H9 (cell line): ENCODE results near the gene EPHB3. TPM values are rescaled to one million over a fixed set of nuclear protein-coding genes. Genes with fewer than 3 reads are reported as not detected.

Experiments
- DNase-seq: peaks from one replicate; pipeline ENCODE4 v3.0.0-alpha.2; 2017
- H2AFZ ChIP-seq: one replicate; pipeline ENCODE4 v1.6.1; 2013; ENCODE audit warnings: mild to moderate bottlenecking, low read length, control low read depth, moderate library complexity
- H2AK5ac ChIP-seq: 2 replicates; pipeline ENCODE4 v1.6.1; 2013; ENCODE audit warnings: low read length, control low read depth, mixed read lengths; ENCODE audit not compliant: insufficient read length
- H2BK120ac ChIP-seq: one replicate; pipeline ENCODE4 v1.6.1; 2013; ENCODE audit warnings: low read depth, mild to moderate bottlenecking, low read length, control low read depth, inconsistent platforms; ENCODE audit not compliant: poor library complexity, severe bottlenecking
- H2BK12ac ChIP-seq: 2 replicates; pipeline ENCODE4 v1.6.1; 2013; ENCODE audit warnings: low read length, control low read depth, mixed read lengths, low read depth; ENCODE audit not compliant: insufficient read length
- H2BK15ac ChIP-seq: 2 replicates; pipeline ENCODE4 v1.6.1; 2013; ENCODE audit warnings: low read depth, low read length, control low read depth
- H2BK20ac ChIP-seq: one replicate; pipeline ENCODE4 v1.6.1; 2013; ENCODE audit warnings: low read depth, mild to moderate bottlenecking, low read length, control low read depth, inconsistent platforms; ENCODE audit not compliant: poor library complexity, severe bottlenecking
- H2BK5ac ChIP-seq: 2 replicates; pipeline ENCODE4 v1.6.1; 2013; ENCODE audit warnings: low read length, control low read depth, mixed read lengths; ENCODE audit not compliant: insufficient read length
- H3K14ac ChIP-seq: 2 replicates; pipeline ENCODE4 v1.6.1; 2013; ENCODE audit warnings: low read length, control low read depth; ENCODE audit not compliant: insufficient read depth
- H3K18ac ChIP-seq: 2 replicates; pipeline ENCODE4 v1.6.1; 2013; ENCODE audit warnings: low read depth, mild to moderate bottlenecking, mixed read lengths, low read length, control low read depth; ENCODE audit not compliant: insufficient read length
- H3K23ac ChIP-seq: 2 replicates; pipeline ENCODE4 v1.6.1; 2013; ENCODE audit warnings: low read length, control low read depth, mixed read lengths, low read depth; ENCODE audit not compliant: insufficient read length
- H3K23me2 ChIP-seq: 2 replicates; pipeline ENCODE4 v1.6.1; 2013; ENCODE audit warnings: low read depth, mild to moderate bottlenecking, mixed read lengths, low read length, control low read depth; ENCODE audit not compliant: insufficient read length, poor library complexity, severe bottlenecking
- H3K27ac ChIP-seq: 2 replicates; pipeline ENCODE4 v1.5.1; 2013; ENCODE audit warnings: low read length, control low read depth, mixed read lengths, low read depth; ENCODE audit not compliant: insufficient read length
- H3K27me3 ChIP-seq: 2 replicates; pipeline ENCODE4 v1.6.1; 2013; ENCODE audit warnings: low read length, control low read depth, inconsistent platforms; ENCODE audit not compliant: insufficient read depth
- H3K4ac ChIP-seq: 2 replicates; pipeline ENCODE4 v1.6.1; 2013; ENCODE audit warnings: low read depth, mild to moderate bottlenecking, control low read depth, inconsistent platforms, low read length, moderate library complexity
- H3K4me1 ChIP-seq: 2 replicates; pipeline ENCODE4 v1.6.1; 2013; ENCODE audit warnings: low read length, control low read depth, inconsistent platforms; ENCODE audit not compliant: insufficient read depth
- H3K4me2 ChIP-seq: 2 replicates; pipeline ENCODE4 v1.6.1; 2013; ENCODE audit warnings: low read length, control low read depth, mixed read lengths; ENCODE audit not compliant: insufficient read length, insufficient read depth
- H3K56ac ChIP-seq: 2 replicates; pipeline ENCODE4 v1.6.1; 2013; ENCODE audit warnings: low read depth, mild to moderate bottlenecking, mixed read lengths, low read length, control low read depth; ENCODE audit not compliant: insufficient read length
- H3K79me1 ChIP-seq: 2 replicates; pipeline ENCODE4 v1.6.1; 2013; ENCODE audit warnings: low read depth, mild to moderate bottlenecking, moderate library complexity, low read length, control low read depth, inconsistent platforms; ENCODE audit not compliant: insufficient read depth, poor library complexity, severe bottlenecking
- H3K79me2 ChIP-seq: 2 replicates; pipeline ENCODE4 v1.6.1; 2013; ENCODE audit warnings: low read length, control low read depth, inconsistent platforms; ENCODE audit not compliant: insufficient read depth
- H3K9ac ChIP-seq: 2 replicates; pipeline ENCODE4 v1.6.1; 2013; ENCODE audit warnings: low read length, control low read depth, mixed read lengths; ENCODE audit not compliant: insufficient read length; ENCODE audit errors: extremely low read depth
- H3K9me3 ChIP-seq: one replicate; pipeline ENCODE4 v1.6.1; 2013; ENCODE audit warnings: low read depth, low read length, inconsistent platforms; ENCODE audit not compliant: control insufficient read depth
- H3T11ph ChIP-seq: one replicate; pipeline ENCODE4 v1.6.1; 2013; ENCODE audit warnings: mild to moderate bottlenecking, low read length, control low read depth, inconsistent platforms
- H4K20me1 ChIP-seq: one replicate; pipeline ENCODE4 v1.6.1; 2013; ENCODE audit not compliant: control insufficient read depth, insufficient read length, insufficient read depth
- H4K5ac ChIP-seq: 2 replicates; pipeline ENCODE4 v1.6.1; 2013; ENCODE audit warnings: low read depth, mild to moderate bottlenecking, mixed read lengths, low read length, control low read depth; ENCODE audit not compliant: insufficient read length
- H4K8ac ChIP-seq: replicated peaks from 2 replicates; pipeline ENCODE4 v1.6.1; 2013; ENCODE audit warnings: low read length, control low read depth, mixed read lengths, low read depth; ENCODE audit not compliant: insufficient read length
- H4K91ac ChIP-seq: 2 replicates; pipeline ENCODE4 v1.6.1; 2013; ENCODE audit warnings: low read depth, mild to moderate bottlenecking, moderate library complexity, mixed read lengths, low read length, control low read depth; ENCODE audit not compliant: insufficient read length
- H3K27ac Mint-ChIP-seq, 3 experiments: 2 replicates in 2 of 3; 3 replicates in 1 of 3; pipeline ENCODE4 v1.8.0; 2020 to 2021; ENCODE audit warnings: mixed read lengths in 3 of 3, mild to moderate bottlenecking in 1 of 3, moderate library complexity in 1 of 3
- H3K27me3 Mint-ChIP-seq: 2 replicates; pipeline ENCODE4 v1.8.0; 2021; ENCODE audit warnings: low read depth, mild to moderate bottlenecking, moderate library complexity, mixed read lengths
- H3K36me3 Mint-ChIP-seq, 3 experiments: 2 replicates in 2 of 3; 3 replicates in 1 of 3; pipeline ENCODE4 v1.8.0; 2020 to 2021; ENCODE audit warnings: low read depth in 3 of 3, mixed read lengths in 3 of 3; ENCODE audit not compliant: insufficient read depth in 1 of 3
- H3K4me1 Mint-ChIP-seq, 2 experiments: 2 replicates each; pipeline ENCODE4 v1.8.0; 2020; ENCODE audit warnings: mixed read lengths in 2 of 2
- H3K4me3 Mint-ChIP-seq, 2 experiments: 2 replicates in 1 of 2; 3 replicates in 1 of 2; pipeline ENCODE4 v1.8.0; 2020 to 2021; ENCODE audit warnings: mild to moderate bottlenecking in 2 of 2, mixed read lengths in 2 of 2, moderate library complexity in 1 of 2
- H3K9me3 Mint-ChIP-seq, 2 experiments: 2 replicates in 1 of 2; 3 replicates in 1 of 2; pipeline ENCODE4 v1.8.0; 2020; ENCODE audit warnings: mild to moderate bottlenecking in 2 of 2, mixed read lengths in 2 of 2, moderate library complexity in 1 of 2
- WGBS: extraction: QIAGEN DNeasy Blood & Tissue Kit; methylation state at CpG from one replicate; pipeline ENCODE4 v1.1.7; 2013; ENCODE audit warnings: missing lambda C conversion rate, low lambda C conversion rate, mixed read lengths; ENCODE audit not compliant: insufficient read length; ENCODE audit errors: extremely low coverage; 5-methylcytosine and 5-hydroxymethylcytosine counted together
- total RNA-seq: library from RNA; stranded (reverse); gene quantifications from 2 replicates; pipeline ENCODE4 v1.2.1, GENCODE V29; 2021
- TF ChIP-seq, protein P1 (sequence below): fragments of 200-600 bp; sonication (generic); conservative IDR thresholded peaks from 3 replicates; pipeline ENCODE4 v1.8.0; 2021; ENCODE audit warnings: antibody characterized with exemption, mild to moderate bottlenecking

Gene EPHB3
- total RNA-seq, 1 experiment from 2014 or later, result 1.0 TPM

DNA sequence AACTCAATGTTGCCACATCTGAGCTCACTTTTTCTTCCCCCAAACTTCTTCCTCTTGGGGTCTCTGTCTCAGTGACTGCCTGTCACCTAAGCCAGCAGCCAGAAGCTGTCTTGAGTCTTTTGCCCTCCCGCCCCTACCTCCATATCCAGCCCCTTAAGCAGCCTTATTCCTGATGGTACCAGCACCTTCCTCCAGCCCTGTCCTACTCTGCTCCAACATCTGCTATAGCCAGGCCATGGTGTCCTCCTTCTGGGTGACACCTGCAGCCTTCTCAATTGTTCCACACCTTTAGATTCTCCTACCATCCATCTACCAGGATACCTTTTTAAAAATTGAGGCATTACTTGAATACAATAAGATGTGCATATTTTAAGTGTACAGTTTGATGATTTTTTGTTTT, 53.8 kb downstream of the EPHB3 start:
- Histone ChIP-seq H4K91ac (no peak overlapping the region), H3K27ac (no peak overlapping the region), H4K20me1 (peaks cover 3% of the 10 kb centered on the region), H3K9me3 (no peaks in the 10 kb centered on the region), H2BK120ac (no peak overlapping the region), H3K4me2 (no peak overlapping the region), H3K23me2 (no peaks in the 10 kb centered on the region), H3K14ac (no peak overlapping the region), H2BK5ac (no peak overlapping the region), H3K18ac (no peak overlapping the region), H4K8ac (no peak overlapping the region), H3K4me1 (no peaks in the 10 kb centered on the region), H4K5ac (no peak overlapping the region), H3K9ac (no peak overlapping the region), H3K4ac (no peak overlapping the region), H3K79me2 (no peaks in the 10 kb centered on the region), H3K23ac (no peak overlapping the region), H2BK20ac (no peak overlapping the region), H3T11ph (no peak overlapping the region), H2AK5ac (no peak overlapping the region), H2BK15ac (no peak overlapping the region), H2AFZ (no peak overlapping the region), H3K56ac (no peak overlapping the region), H2BK12ac (no peak overlapping the region), H3K27me3 (no peaks in the 10 kb centered on the region), H3K79me1 (no peaks in the 10 kb centered on the region)
- no peak overlapping the region for H3K27ac Mint-ChIP-seq
- DNase-seq, result no peak
- no peaks in the 10 kb centered on the region for H3K9me3 Mint-ChIP-seq
- H3K27me3 Mint-ChIP-seq, result peaks cover 84% of the 10 kb centered on the region
- TF ChIP-seq, protein P1, sequence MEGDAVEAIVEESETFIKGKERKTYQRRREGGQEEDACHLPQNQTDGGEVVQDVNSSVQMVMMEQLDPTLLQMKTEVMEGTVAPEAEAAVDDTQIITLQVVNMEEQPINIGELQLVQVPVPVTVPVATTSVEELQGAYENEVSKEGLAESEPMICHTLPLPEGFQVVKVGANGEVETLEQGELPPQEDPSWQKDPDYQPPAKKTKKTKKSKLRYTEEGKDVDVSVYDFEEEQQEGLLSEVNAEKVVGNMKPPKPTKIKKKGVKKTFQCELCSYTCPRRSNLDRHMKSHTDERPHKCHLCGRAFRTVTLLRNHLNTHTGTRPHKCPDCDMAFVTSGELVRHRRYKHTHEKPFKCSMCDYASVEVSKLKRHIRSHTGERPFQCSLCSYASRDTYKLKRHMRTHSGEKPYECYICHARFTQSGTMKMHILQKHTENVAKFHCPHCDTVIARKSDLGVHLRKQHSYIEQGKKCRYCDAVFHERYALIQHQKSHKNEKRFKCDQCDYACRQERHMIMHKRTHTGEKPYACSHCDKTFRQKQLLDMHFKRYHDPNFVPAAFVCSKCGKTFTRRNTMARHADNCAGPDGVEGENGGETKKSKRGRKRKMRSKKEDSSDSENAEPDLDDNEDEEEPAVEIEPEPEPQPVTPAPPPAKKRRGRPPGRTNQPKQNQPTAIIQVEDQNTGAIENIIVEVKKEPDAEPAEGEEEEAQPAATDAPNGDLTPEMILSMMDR, result no peak
- WGBS, result no CpG with 5 or more reads among the region's 1 CpG
- peaks cover 7 to 9% of the 10 kb centered on the region in 2 experiments for H3K4me1 Mint-ChIP-seq
- no peak overlapping the region for H3K4me3 Mint-ChIP-seq
- no peaks in the 10 kb centered on the region; a peak in 1 of 7 replicates for H3K36me3 Mint-ChIP-seq
